OCI-M2 (cell line): Measurements from ENCODE around the gene HOXB3.

Source experiments
- DNase-seq: peaks from one replicate; lab custom pipeline; 2025; ENCODE audit not compliant: unreplicated experiment; lab: John Stamatoyannopoulos, UW

The HOXB3 gene

DNA sequence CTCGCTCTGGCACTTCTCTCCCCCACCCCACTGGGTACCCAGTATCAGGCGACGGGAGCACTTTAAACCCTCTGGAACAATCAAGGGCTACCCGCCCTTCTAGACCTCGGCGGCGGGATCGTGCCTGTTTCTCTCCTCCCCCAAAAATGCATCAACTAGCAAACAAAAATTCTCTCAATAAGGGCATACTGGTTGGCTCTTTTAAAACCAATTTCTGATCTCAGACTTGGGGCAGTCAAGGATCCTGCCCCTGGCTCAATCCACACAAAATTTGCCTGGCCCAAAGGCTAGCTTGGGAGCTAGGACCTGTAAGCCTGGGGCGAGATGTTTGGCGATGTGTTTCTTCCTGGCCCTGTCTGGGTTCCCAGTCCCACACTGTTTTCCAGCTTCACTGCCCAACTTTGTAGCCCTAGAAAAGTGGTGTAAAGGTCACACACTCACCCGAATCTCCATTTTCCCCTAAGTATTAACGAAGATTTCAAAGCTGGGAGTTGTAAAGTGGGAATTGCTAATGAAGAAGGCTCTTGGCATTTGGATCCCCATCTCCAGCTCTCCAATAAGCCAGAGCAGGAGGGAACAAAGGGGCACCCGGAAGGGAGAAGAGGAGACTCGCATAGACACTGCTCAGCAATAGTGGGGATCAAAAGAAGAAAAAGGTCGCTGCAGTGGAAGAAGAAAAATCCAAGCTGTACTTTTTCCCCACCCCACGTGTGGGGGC lies 30.8 kb downstream of the HOXB3 start:
- no peak for DNase-seq

DNA sequence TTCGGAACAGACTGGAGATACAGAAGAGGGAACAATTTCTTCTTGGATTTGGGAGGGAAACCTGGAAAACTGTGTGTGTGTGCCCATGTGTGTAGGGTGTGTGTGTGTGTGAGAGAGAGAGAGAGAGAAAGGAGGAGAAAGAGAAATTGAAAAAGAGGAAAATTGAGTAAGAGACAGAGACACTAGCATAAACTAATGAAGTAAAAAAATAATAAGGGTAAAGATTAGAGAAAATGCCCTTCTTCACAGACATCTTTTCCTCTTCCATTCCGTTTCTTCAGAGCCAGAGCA lies 31.3 kb downstream of the HOXB3 start:
- no peak for DNase-seq

DNA sequence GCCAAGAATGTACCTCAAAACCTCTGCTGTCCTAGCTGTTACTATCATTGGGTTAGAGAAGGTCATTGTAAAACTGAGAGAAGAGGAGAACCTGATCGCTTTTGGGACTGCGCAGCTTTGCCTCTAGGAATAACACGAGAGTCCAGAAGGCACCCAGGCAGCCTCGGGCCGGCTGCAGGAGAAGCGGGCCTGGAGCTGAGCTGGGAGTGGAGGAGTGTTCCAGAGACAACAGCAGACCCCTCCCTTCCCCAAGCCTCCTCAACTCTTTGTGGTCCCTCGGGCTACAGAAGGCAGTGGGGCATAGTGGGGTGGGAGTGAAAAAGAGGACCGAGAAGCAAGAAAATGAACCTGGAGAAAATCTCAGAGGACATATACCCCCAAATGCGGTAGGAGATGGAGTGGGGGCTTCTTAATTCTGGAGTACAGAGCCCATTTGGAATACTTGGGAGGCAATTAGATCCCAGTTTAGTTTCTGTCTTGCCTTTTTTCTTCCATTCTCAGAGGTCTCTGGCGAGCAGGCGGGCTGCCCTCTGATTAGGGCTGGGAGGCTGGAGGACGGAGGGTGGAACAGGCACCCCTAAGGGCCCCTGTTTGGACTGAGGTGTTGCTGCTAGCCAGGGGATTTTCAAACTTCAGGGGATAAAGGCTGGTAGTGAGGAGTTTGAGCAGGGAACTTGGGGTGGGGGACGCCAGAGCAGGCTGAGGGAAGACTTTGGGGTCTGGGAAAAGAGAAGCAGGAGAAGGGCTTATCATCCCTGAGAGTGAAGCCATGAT lies 31.8 kb downstream of the HOXB3 start:
- DNase-seq = no peak

DNA sequence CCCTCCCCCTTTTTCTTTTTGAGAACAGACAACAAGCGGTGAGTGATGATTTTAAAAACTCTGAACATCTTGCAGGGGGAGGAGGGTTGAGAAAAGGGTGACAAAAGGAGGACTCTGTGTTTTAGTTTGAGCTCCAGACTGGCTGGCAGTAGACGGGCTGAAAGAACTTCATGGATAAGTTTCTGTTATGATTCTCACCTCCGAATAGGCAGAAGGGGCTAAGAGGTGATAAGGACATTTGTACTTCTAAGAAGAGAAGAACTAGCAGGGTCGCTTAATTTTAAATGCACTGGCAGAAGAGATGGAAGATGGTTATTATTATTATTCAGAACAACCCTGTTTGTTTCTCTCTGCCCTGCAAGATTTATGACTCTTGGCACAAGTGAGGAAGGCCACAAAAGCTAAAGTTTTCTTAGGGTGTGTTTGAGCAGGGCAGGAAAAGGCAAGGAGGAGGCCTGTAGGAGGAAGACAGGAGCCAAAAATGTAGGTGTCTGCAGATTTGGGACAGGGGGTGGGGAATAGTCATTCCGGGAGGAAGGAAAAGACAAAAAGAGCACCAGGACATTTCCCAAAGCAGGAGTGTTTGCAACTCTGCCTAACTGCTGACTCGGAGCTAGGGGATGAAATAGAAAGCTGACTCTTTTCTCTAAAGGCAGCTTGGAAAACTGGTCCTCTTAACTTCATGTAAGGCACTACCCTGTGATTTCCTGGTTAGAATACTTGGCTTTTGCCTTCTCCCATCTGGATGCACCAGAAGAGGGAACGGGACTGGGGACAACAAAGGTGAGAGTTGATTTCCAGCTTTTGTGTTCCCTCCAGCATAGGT lies 33.3 kb downstream of the HOXB3 start:
- DNase-seq = no peak

DNA sequence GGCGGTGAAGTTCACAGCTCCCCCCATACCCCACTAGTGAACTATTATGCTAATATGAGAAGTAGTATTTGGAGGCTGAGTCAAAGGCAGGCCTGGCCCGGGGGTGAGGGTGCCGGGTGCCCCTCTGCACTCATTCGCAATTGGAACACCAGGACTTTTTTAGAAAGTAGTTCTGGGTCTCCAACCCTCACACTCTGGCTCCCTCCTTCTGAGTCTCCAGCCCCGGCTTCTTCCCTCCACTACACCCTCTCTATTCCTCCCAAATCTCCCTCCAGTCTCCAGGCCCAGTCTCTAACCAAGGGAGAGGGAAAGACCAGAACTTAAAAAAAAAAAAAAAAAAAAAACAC lies 33.8 kb downstream of the HOXB3 start:
- DNase-seq = no peak

DNA sequence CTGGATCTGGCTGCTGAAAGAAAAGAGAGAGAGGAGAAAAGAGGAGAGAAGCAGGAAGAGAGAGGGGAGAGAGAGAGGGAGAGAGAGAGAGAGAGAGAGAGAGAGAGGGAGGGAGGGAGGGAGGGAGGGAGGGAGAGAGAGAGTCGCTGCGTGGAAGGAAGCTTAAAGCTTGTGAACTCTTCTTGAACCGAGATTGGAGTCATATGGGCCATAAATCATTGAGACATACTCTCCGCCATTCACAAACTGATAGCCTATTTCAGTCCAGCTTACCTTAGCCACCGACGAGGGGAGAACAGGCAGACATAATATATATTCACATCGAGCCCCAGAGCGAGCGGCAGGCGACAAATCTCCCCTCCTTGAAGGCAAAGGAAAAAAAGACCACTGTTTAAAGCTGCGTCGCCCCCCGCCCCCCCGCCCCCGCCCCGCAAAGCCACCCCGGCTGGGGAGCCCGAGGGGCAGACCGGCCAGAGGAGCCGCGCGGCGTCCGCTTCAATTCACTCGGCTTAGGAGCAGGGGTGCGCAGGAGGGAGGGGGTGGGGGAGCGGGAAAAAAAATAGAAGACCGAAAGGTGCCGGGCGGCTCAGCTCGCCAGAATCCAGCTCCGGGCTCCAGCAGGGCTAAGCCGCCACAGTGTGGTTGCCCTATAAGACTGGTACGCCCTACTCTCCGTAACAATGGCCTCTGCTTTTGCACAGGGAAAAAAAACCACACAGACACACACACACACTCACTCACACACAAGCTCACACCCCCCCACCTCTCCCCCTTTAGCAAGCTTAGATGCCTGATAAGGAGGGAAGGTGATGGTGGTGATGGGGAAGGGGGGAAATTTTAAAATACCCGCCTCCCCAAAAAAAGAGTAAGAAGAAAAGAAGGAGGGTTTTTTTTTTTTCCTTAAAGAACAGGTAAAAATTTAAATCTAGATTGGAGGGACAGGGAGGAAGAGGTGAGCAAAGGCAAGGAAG lies 34.5 kb downstream of the HOXB3 start:
- no peak for DNase-seq

DNA sequence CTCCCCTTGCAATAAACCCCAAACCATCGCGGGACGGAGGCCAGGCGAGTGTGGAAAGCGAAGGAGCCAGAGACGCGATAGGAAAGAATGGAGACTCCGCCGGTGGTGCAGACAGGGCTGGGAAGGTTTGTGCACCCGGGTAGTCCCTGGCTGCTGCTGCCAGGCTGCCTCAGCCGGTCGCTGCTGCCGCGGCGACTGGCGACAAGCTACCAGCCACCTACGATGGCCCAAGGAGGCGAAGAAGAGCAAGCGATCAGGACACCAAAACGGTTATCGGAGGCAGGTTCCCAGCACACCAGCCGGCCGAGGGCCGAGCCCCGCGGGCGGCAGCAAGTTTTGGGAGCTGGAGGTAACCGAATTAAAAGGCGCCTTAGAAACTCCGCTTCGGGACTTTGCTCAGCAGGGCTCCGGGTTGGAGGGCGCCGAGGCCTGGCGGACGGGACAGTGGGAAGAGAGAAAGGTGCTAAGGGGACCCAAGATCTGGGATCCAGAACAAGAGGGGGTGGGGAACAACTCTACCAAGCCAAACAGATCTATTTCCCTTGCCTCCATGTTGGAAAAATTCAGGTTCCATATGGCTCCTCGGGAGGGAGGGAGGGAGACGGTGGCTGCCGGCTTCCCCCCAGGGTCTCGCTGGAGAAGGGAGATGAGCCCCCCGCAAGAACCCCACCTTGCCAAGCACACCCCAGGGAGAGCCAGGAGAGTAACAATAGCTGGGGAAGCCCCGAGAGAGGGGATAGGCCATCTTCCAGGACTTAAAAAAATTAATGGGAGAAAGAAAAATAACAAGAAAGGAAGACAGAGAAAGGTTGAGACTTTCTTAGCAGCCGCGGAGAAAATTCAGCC lies 35.4 kb downstream of the HOXB3 start:
- DNase-seq = no peak

DNA sequence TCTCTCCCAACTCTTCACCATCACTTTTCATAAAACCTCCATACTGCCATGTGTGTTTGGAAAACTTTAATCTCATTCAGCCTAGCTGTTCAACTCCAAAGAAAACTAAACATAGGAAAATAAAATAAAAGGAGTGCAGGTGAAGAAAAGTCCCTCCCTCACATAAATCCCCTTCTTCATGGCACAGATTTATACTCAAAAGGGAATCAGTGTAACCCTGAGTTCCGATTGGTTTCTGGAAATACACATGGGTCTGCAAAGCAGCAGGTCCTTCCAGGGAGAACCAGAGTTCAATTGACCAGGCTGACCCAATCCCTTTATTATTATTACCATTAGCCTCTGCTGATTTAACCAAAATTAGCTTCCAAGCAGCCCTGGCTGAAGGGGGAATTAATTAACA lies 36.2 kb downstream of the HOXB3 start:
- no peak for DNase-seq

DNA sequence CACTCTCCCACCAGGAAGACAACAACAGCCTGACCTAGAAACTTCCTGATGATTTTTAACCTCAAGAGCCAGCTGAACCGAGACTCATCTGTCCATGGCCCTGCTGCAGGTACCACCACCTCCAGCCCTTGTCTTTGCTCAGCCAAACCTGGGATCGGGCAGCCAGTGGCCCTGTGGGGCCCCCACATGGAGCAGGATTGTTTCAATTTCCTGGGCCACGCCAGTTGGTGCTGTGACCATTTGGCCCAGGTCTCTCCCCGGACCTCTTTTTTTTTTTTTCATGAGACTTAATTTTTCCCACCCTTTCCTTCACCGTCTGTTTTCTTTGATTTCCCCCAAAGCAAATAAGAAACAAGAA lies 36.9 kb downstream of the HOXB3 start:
- no peak for DNase-seq

DNA sequence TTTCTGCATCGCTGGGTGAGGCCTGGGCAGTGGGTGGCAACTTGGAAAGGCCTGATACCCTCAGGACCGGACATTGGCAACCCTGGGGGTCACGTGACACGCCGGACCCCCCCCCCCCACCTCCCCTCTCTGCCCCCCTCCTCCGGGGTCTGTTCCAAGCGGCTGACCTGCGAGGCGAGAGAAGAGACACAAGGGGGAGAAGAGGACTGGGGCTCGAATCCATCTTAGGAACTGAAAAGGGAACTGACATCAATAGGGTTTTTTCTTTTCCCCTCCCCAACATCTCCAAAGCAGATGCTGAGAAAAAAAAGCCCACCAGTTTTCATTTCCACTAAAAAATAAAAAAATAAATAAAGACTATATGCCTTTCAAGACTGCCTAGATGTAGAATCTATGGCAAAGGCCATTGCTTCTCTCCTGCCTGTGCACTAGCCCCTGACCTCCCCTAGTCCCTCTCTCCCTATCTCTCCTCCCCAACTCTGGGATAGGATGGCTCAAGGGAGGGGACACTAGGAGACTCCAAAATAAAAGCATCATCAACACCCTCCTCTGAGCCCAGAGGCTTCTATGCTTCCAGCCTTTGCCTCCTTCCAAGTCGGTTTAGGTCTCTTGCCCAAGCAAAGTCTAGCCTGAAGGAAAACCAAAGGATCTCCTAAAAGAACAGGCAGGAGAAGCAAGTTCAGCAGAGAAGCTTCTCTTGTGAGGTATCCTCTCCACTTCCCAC lies 37.4 kb downstream of the HOXB3 start:
- DNase-seq = no peak

DNA sequence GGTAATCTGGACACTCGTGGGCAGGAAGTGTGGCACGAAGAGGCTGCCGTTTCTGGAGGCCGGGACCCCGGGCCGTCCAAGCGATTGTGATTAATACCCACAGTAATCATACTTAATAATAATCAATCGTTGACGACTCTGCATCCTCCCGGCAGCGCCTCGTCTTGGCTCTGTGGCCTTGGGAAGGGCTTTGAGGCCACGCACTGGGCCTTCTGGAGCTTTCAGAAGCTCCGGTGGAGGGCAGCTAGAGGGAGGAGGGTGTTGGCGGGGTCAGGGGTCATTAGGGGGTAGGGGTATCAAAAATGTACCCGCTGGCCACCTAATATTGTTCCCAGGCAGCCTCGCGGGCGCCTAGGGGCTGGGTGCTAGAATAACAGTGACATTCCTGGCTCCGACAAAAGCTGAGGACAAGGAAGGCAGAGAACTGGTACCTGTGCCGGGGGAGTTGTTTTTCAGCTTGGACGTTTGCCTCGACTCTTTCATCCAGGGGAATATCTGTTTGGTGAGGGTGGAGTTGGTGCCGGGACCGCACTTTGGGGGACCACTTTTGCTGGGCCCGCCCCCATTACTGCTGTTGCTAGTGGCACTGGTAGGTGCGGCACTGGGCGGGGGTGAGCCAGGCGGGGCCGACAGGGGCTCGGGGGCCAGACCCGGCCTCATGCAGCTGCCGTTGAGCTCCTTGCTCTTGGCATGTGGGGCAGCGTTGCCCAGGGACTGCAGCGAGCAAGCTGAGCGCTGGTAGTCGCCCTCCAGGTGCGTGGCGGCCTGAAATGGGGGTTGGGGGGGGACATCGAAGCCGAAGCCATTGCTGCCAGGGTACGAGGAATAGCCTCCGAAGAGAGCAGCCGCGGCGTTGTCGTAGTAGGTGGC lies 38.2 kb downstream of the HOXB3 start:
- DNase-seq = no peak

DNA sequence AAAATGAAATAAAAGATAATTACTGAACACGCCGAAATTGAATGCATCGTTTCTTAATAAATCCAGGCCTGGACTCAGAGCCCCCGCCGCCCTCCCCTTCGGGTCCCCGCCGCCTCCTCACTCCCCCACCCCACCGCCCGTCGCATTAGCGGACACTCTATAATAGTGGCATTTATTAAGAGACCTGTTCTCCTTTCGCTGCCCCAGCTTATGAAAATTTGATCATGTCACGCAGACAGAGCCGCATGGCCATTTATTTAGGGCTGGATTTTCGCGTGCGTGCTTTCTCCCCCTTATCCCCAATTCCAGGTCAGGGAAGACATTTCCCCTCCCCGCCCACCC lies 38.9 kb downstream of the HOXB3 start:
- no peak for DNase-seq

DNA sequence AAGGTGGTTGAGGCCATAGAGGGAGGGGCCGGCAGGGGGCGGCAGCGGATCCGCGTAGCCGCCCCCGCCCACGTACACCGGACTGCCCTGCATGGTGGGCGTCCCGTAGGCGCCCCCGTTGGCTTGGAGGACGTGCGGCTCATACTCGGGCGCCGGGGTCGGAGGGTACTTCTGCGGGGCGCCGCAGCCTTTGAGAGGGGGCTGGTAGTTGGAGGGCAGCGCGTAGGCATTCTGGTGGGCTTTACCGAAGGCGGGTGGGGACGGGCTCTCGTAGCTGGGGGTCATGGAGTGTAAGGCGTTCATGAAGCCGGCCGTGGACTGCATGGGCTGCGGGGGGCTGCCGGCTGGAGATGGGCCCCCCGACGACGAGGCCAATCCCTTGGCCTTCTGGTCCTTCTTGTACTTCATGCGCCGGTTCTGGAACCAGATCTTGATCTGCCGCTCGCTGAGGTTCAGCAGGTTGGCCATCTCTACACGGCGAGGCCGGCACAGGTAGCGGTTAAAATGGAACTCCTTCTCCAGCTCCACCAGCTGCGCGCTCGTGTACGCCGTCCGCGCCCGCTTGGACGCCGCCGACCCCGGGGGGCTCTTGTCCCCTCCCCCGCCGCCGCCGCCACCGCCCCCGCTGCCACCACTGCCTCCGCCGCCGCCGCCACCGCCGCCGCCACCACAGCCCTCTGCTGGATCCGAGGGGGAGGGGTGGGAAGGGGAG lies 39.4 kb downstream of the HOXB3 start:
- no peak for DNase-seq

DNA sequence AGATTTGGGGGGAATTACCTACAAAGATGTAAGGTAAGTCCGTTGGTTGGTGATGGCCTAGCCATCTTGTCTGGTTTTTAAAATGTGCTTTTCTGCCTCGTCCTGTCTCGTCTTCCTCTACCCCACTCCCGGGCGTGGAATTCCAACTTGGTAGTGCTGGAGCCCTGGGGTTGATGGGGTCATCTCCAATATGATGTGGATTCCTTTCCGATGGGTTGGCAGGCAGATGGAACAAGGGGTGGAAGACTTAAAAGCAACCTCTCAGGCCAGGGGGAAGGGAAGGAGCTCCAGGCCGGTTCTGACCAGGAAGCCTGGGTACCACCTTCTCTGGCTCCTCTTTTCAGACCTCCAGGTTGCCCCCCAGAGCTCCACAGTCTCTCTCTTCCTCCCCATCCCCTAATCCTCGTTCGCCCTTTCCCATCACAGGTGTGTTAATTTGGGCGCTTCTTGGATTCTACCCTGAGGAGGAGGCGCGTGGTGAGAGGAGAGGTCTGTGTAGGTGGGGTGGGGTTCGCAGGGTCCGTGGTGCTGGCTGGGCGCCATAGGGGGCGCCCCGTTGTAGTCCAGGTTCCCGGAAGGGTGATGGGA lies 40.0 kb downstream of the HOXB3 start:
- no peak for DNase-seq

DNA sequence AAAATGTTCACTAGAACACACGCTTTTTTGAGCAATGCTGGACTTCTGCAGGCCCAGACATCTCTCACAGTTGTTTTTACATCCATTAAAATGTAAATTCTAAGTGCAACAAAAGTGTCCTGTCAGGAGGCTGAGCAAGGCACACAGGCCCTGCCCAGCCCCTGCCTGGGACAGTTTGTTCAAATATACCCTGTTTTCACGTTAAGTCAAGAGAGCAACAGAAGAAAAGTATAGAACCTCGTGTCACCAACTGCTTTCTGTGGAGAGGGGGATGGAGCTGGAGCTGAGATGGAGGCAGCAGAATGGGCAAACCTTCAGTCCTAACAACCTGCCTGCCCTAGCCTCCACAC lies 40.8 kb downstream of the HOXB3 start:
- no peak for DNase-seq

DNA sequence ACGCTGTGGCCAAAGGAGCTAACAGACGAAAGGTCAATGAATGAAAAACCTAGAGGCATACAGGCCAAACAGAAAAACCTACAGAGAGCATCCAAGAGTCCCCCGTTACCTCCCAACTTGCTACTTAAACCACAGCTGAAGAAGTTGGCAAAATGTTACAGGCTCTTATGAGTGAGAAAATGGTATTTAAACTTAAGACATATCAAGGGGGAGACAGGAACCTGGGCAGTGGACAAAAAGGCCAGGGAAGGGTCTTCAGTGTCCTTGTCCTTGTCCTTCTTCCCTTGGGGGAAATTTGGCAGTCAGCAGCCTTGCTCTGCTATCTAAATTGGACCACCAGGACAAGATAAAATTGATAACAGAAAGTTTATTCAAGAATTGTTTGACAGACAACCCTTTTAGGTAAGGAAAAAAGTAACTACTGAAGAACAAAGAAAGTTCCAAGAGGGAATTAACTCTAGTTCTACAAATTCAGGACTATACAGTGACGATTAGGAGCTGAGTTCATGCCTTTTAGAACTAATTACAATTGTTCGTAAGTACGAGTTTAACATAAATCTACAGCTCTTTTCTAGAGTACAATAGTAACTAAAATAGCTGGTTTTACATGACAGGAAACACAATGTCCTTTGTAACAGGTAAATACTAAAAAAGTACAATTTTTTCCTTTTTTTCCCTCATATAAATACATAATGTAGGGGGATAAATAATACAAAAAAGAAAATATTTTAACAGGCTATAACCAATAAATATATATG lies 41.3 kb downstream of the HOXB3 start:
- DNase-seq = no peak
